BLaER1 (cell line): ENCODE results near the gene RFWD3.

ENCODE experiments used
- H3K27ac ChIP-seq: shearing (Covaris generic); formaldehyde crosslinking; 2 replicates; pipeline ENCODE4 v1.8.1; 2022
- H3K27me3 ChIP-seq: shearing (Covaris generic); formaldehyde crosslinking; 2 replicates; pipeline ENCODE4 v1.8.1; 2022
- H3K36me3 ChIP-seq: shearing (Covaris generic); formaldehyde crosslinking; 2 replicates; pipeline ENCODE4 v1.8.1; 2022
- H3K4me1 ChIP-seq: shearing (Covaris generic); formaldehyde crosslinking; 2 replicates; pipeline ENCODE4 v1.8.1; 2022
- H3K4me2 ChIP-seq: shearing (Covaris generic); formaldehyde crosslinking; 2 replicates; pipeline ENCODE4 v1.8.1; 2022
- H3K4me3 ChIP-seq: shearing (Covaris generic); formaldehyde crosslinking; 2 replicates; pipeline ENCODE4 v1.8.1; 2022
- H3K9ac ChIP-seq: shearing (Covaris generic); formaldehyde crosslinking; 2 replicates; pipeline ENCODE4 v1.8.1; 2022
- H3K9me3 ChIP-seq: shearing (Covaris generic); formaldehyde crosslinking; 2 replicates; pipeline ENCODE4 v1.8.1; 2022
- H4K20me1 ChIP-seq: shearing (Covaris generic); formaldehyde crosslinking; 2 replicates; pipeline ENCODE4 v1.8.1; 2022
- Cebpa-rat ChIP-seq: shearing (Covaris generic); IDR thresholded peaks from 2 replicates; pipeline ENCODE4 v1.8.1; 2022

Gene RFWD3

DNA sequence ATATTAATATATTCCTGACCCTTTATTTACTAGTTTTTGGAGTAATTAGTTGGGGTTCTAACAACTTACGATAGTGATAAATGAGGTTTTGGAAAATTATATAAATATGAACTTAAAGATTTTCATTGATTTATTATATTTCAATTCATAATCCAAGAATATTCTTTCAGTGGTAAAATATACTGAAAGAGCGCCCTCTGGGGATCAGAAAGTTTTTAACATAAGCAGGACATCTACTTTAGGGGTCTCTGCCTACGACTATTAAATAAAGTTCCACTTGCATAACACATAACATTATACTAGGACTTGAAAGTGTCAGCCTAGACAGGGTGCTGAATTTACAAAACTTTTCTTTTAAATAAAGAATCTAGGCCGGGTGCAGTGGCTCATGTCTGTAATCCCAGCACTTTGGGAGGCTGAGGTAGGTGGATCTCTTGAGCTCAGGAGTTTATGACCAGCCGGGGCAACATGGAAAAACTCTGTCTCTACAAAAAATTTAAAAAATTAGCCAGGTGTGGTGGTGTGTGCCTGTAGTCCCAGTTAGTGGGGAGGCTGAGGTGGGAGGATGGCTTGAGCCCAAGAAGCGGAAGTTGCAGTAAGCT, 15.6 kb downstream of the RFWD3 start:
- peaks cover 100% of the 10 kb centered on the region for H4K20me1 ChIP-seq
- TF ChIP-seq Cebpa-rat = no peak
- H3K9me3 ChIP-seq = no peaks in the 10 kb centered on the region
- no peak overlapping the region for H3K4me3 ChIP-seq
- H3K9ac ChIP-seq = no peak overlapping the region
- peaks cover 97% of the 10 kb centered on the region for H3K36me3 ChIP-seq
- H3K4me1 ChIP-seq = no peaks in the 10 kb centered on the region
- no peak overlapping the region for H3K4me2 ChIP-seq
- no peaks in the 10 kb centered on the region for H3K27me3 ChIP-seq
- no peak overlapping the region for H3K27ac ChIP-seq

DNA sequence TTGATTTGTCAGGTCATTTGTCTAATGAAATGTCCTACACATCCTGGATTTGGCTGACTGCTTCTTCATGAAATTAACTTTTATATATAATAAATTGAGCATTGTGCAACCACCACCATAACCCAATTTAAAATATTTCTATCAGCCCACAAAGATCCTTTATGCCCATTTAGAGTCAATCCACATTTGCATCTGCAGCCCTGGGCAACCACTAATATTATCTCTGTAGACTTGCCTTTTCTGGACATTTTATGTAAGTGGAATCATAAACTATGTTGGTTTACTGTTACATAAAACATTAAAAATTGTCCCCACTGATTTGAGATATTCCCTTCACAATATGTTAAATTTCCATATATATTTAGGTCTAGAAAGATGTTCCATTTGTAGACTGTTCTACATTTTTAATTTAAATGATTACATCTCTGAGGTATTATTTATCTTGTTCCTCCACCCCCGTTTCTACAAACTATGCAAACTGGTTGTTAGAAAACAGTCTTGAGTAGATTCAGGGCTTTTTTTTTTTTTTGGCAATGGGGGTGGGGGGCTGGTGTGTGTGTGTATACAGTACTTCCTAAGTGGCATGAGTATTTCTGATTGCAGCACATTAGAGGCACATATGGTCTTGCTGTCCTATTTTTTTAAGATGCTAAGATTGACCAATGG, 16.7 kb downstream of the RFWD3 start:
- no peak overlapping the region for H3K4me2 ChIP-seq
- no peak overlapping the region for H3K4me3 ChIP-seq
- H3K27ac ChIP-seq = no peak overlapping the region
- H3K9ac ChIP-seq = no peak overlapping the region
- TF ChIP-seq Cebpa-rat = no peak
- H3K27me3 ChIP-seq = no peaks in the 10 kb centered on the region
- no peaks in the 10 kb centered on the region for H3K4me1 ChIP-seq
- peaks cover 97% of the 10 kb centered on the region for H3K36me3 ChIP-seq
- peaks cover 100% of the 10 kb centered on the region for H4K20me1 ChIP-seq
- no peaks in the 10 kb centered on the region for H3K9me3 ChIP-seq

DNA sequence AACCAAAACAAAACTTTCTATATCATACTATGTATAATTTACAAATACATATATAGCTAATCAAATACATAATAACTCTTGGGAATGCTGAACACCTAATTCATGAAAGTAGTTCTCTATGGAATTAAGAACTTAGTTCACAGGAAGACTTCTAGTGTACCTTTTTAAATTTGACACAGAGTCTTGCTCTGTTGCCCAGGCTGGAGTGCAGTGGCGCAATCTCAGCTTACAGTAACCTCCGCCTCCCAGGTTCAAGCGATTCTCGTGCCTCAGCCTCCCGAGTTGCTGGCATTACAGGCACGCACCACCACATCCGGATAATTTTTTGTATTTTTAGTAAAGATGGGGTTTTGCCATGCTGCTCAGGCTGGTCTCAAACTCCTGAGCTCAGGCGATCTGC, 24.7 kb downstream of the RFWD3 start:
- no peak overlapping the region for H3K27ac ChIP-seq
- H3K9me3 ChIP-seq = no peaks in the 10 kb centered on the region
- TF ChIP-seq Cebpa-rat = no peak
- H3K4me1 ChIP-seq = no peaks in the 10 kb centered on the region
- H3K27me3 ChIP-seq = no peaks in the 10 kb centered on the region
- no peak overlapping the region for H3K4me3 ChIP-seq
- H4K20me1 ChIP-seq = peaks cover 77% of the 10 kb centered on the region
- H3K4me2 ChIP-seq = no peak overlapping the region
- H3K9ac ChIP-seq = no peak overlapping the region
- peaks cover 99% of the 10 kb centered on the region for H3K36me3 ChIP-seq

GRCh38 chr16:74637742-74638453, 28.8 kb downstream of the RFWD3 start:
- Histone ChIP-seq H3K27me3 (no peaks in the 10 kb centered on the region), H3K9ac (no peak overlapping the region), H3K36me3 (peaks cover 99% of the 10 kb centered on the region), H3K4me2 (no peak overlapping the region), H3K9me3 (no peaks in the 10 kb centered on the region), H3K27ac (no peak overlapping the region), H4K20me1 (peaks cover 70% of the 10 kb centered on the region), H3K4me3 (no peak overlapping the region), H3K4me1 (no peaks in the 10 kb centered on the region)
- TF ChIP-seq Cebpa-rat = no peak

- no peaks in the 10 kb centered on the region for H3K27me3 ChIP-seq
- H3K4me2 ChIP-seq = no peak overlapping the region
- H3K9me3 ChIP-seq = no peaks in the 10 kb centered on the region
- no peak overlapping the region for H3K9ac ChIP-seq
- H4K20me1 ChIP-seq = peaks cover 74% of the 10 kb centered on the region
- H3K36me3 ChIP-seq = peaks cover 99% of the 10 kb centered on the region
- no peaks in the 10 kb centered on the region for H3K4me1 ChIP-seq
- no peak overlapping the region for H3K27ac ChIP-seq
- TF ChIP-seq Cebpa-rat = no peak
- no peak overlapping the region for H3K4me3 ChIP-seq
These were observed 31.4 kb downstream of the RFWD3 start for GRCh38 chr16:74635303-74635702.

DNA sequence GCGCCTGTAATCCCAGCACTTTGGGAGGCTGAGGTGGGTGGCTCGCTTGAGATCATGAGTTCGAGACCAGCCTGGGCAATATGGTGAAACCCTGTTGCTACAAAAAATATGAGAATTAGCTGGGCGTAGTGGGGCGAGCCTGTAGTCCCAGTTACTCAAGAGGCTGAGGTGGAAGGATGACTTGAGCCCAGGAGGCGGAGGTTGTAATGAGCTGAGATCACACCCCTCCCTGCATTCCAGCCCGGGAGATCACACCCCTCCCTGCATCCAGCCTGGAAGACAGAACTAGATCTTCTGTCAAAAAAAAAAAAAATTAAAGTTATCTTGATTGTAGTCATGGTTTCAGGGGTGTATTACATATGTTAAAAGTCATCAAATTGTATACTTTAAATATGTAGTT, 33.0 kb downstream of the RFWD3 start:
- no peak overlapping the region for H3K27ac ChIP-seq
- H3K27me3 ChIP-seq = no peaks in the 10 kb centered on the region
- H3K4me1 ChIP-seq = no peaks in the 10 kb centered on the region
- peaks cover 100% of the 10 kb centered on the region for H3K36me3 ChIP-seq
- TF ChIP-seq Cebpa-rat = no peak
- no peaks in the 10 kb centered on the region for H3K9me3 ChIP-seq
- H3K4me3 ChIP-seq = no peak overlapping the region
- peaks cover 79% of the 10 kb centered on the region for H4K20me1 ChIP-seq
- H3K9ac ChIP-seq = no peak overlapping the region
- no peak overlapping the region for H3K4me2 ChIP-seq

DNA sequence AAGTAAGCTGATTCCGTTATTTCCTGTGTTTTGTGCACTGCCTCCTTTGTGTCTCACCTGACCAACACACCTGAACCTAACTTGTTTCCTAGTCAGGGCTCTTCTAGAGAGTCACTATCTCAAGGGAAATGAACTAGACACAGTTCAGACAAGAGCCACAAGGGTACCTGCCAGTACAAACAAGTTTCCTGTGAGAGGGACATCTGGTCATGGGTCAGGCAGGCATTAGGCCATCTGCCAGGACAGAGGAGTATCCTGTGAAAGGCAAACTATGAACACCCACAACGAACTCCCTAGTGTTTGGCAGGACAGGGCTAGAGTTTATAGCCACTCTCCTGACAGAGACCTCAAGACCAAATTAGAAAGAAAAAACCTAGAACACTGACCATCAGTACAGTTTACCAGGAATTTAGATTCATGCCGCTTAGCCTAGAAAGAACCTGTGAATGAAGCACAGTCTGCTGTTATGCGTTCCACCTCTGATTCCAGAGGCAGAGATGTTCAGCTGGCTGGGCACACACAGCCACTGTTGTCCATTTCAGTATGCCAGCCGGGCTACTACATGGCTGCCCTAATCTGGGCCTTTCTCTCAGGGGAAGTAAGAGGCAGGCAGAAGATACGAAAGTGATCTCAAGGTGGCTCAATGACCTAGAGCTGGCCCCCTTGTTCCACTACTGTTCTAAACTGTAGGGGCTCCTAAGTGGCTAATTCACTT, 39.0 kb downstream of the RFWD3 start:
- Histone ChIP-seq H4K20me1 (peaks cover 95% of the 10 kb centered on the region), H3K4me3 (no peak overlapping the region), H3K27me3 (no peaks in the 10 kb centered on the region), H3K9me3 (no peaks in the 10 kb centered on the region), H3K27ac (no peak overlapping the region), H3K9ac (no peak overlapping the region), H3K4me2 (no peak overlapping the region), H3K36me3 (peaks cover 100% of the 10 kb centered on the region), H3K4me1 (no peaks in the 10 kb centered on the region)
- TF ChIP-seq Cebpa-rat = no peak

GRCh38 chr16:74626741-74627416, 39.8 kb downstream of the RFWD3 start:
- H3K36me3 ChIP-seq = peaks cover 100% of the 10 kb centered on the region
- no peak overlapping the region for H3K9ac ChIP-seq

GRCh38 chr16:74625500-74626350, 41.0 kb downstream of the RFWD3 start:
- H3K9ac ChIP-seq = no peak overlapping the region
- no peaks in the 10 kb centered on the region for H3K4me1 ChIP-seq
- H3K4me3 ChIP-seq = no peak overlapping the region
- no peaks in the 10 kb centered on the region for H3K9me3 ChIP-seq
- peaks cover 100% of the 10 kb centered on the region for H3K36me3 ChIP-seq
- H4K20me1 ChIP-seq = peaks cover 83% of the 10 kb centered on the region
- no peaks in the 10 kb centered on the region for H3K27me3 ChIP-seq
- H3K4me2 ChIP-seq = no peak overlapping the region
- no peak overlapping the region for H3K27ac ChIP-seq
- no peak for TF ChIP-seq Cebpa-rat

More at GRCh38 chr16:74626741-74627416, 39.8 kb downstream of the RFWD3 start:
- TF ChIP-seq Cebpa-rat = no peak
- Histone ChIP-seq H3K4me1 (no peaks in the 10 kb centered on the region), H3K4me3 (no peak overlapping the region), H4K20me1 (peaks cover 94% of the 10 kb centered on the region), H3K4me2 (no peak overlapping the region), H3K27me3 (no peaks in the 10 kb centered on the region), H3K9me3 (no peaks in the 10 kb centered on the region), H3K27ac (no peak overlapping the region)
